OCI-LY7 (cell line): ENCODE data around the gene GORAB. TPM values are rescaled to one million over a fixed set of nuclear protein-coding genes. Genes with fewer than 3 reads are reported as not detected.

Experiments used
- BruUV-seq: library from RNA; stranded (reverse); fragments of 400-500 nt; replicated peaks from 2 replicates; lab custom pipeline; 2021; lab: Mats Ljungman, UMichigan
- CTCF ChIA-PET: fragments of 300-600 bp; sonication (Branson Sonifier 250); formaldehyde crosslinking; loops from one replicate; lab custom pipeline; 2022; ENCODE audit warnings: antibody characterized with exemption; ENCODE audit not compliant: unreplicated experiment; lab: Charles Lee
- POLR2A ChIA-PET: fragments of 300-600 bp; sonication (Branson Sonifier 250); formaldehyde crosslinking; loops from one replicate; lab custom pipeline; 2022; ENCODE audit warnings: antibody characterized with exemption; lab: Charles Lee
- DNase-seq: peaks from one replicate; pipeline ENCODE4 v3.0.0-alpha.2; 2015; ENCODE audit warnings: low spot score
- H2AFZ ChIP-seq: fragments of 200-600 bp; sonication (generic), shearing (Covaris generic); 2 replicates; pipeline ENCODE4 v1.6.1; 2014; ENCODE audit warnings: mild to moderate bottlenecking, antibody characterized with exemption, low read length, moderate library complexity
- H3K27ac ChIP-seq: fragments of 200-600 bp; sonication (generic); 2 replicates; pipeline ENCODE4 v1.5.1; 2014; ENCODE audit warnings: mixed run types, low read depth, mild to moderate bottlenecking, moderate library complexity, low read length, inconsistent platforms; ENCODE audit not compliant: poor library complexity, severe bottlenecking
- H3K36me3 ChIP-seq: fragments of 200-600 bp; sonication (generic); 2 replicates; pipeline ENCODE4 v1.6.1; 2014; ENCODE audit warnings: mild to moderate bottlenecking, antibody characterized with exemption, low read length, moderate library complexity, mixed read lengths; ENCODE audit not compliant: insufficient read depth
- H3K4me1 ChIP-seq: fragments of 200-600 bp; sonication (generic); 2 replicates; pipeline ENCODE4 v1.5.1; 2014; ENCODE audit warnings: mild to moderate bottlenecking, low read length; ENCODE audit not compliant: insufficient read depth, poor library complexity, severe bottlenecking
- H3K4me2 ChIP-seq: fragments of 200-600 bp; sonication (generic); 2 replicates; pipeline ENCODE4 v1.6.1; 2014; ENCODE audit warnings: mild to moderate bottlenecking, low read length
- H3K4me3 ChIP-seq: fragments of 200-600 bp; sonication (generic); 2 replicates; pipeline ENCODE4 v1.5.1; 2014; ENCODE audit warnings: mild to moderate bottlenecking, low read depth, low read length; ENCODE audit not compliant: poor library complexity, severe bottlenecking
- H3K79me2 ChIP-seq: fragments of 200-600 bp; sonication (generic); 2 replicates; pipeline ENCODE4 v1.6.1; 2016; ENCODE audit warnings: low read depth, mild to moderate bottlenecking, low read length, moderate library complexity, mixed read lengths; ENCODE audit not compliant: insufficient read depth
- H3K9me2 ChIP-seq: fragments of 200-600 bp; sonication (generic); 2 replicates; pipeline ENCODE4 v1.6.1; 2016; ENCODE audit warnings: mild to moderate bottlenecking, low read length, mixed read lengths; ENCODE audit not compliant: insufficient read depth
- H3K9me3 ChIP-seq: fragments of 200-600 bp; sonication (generic); 2 replicates; pipeline ENCODE4 v1.6.1; 2014; ENCODE audit warnings: mild to moderate bottlenecking, mixed run types, low read length, mixed read lengths
- H4K20me1 ChIP-seq: fragments of 200-600 bp; sonication (generic); 2 replicates; pipeline ENCODE4 v1.6.1; 2014; ENCODE audit warnings: mild to moderate bottlenecking, antibody characterized with exemption, low read length, moderate library complexity, mixed read lengths; ENCODE audit not compliant: insufficient read depth
- CTCF ChIP-seq: fragments of 200-600 bp; sonication (generic); conservative IDR thresholded peaks from 2 replicates; pipeline ENCODE4 v1.5.1; 2014; ENCODE audit warnings: mild to moderate bottlenecking, antibody characterized with exemption, low read length, moderate library complexity, mixed read lengths
- EZH2phosphoT487 ChIP-seq: fragments of 200-600 bp; sonication (generic); IDR thresholded peaks from 2 replicates; pipeline ENCODE4 v1.6.1; 2018; ENCODE audit warnings: low read depth, borderline replicate concordance, mild to moderate bottlenecking, mixed run types, antibody characterized with exemption, low read length, moderate library complexity, mixed read lengths
- intact Hi-C: fragments of 100-400 bp; cut with micrococcal nuclease; formaldehyde crosslinking; loops from one replicate; pipeline ENCODE4 v1.10.0; 2022; ENCODE audit not compliant: unreplicated experiment
- total RNA-seq, 2 experiments: library from RNA; depleted of rRNA in 1 of 2; stranded (reverse); fragments of >200 nt in 1 of 2; shearing (Covaris generic) in 1 of 2; gene quantifications; 2 replicates each; pipeline ENCODE4 v1.2.3, GENCODE V29; 2014 to 2022

GORAB gene
- total RNA-seq, 2 experiments from 2014 or later, result 11.5 to 15.0 TPM

- Histone ChIP-seq H3K9me3 (no peaks in the 10 kb centered on the region), H3K4me2 (peak overlapping the region; percentile 99), H3K9me2 (no peaks in the 10 kb centered on the region; the same call in 1 of the 2 replicates), H3K79me2 (peaks cover 48% of the 10 kb centered on the region), H4K20me1 (peaks cover 5% of the 10 kb centered on the region; the same call in 1 of the 2 replicates), H3K27ac (no peak overlapping the region), H3K4me3 (peak overlapping the region; percentile 97), H2AFZ (no peak overlapping the region), H3K4me1 (peaks cover 16% of the 10 kb centered on the region), H3K36me3 (peaks cover 14% of the 10 kb centered on the region)
- POLR2A ChIA-PET, result interaction anchor here (0.6 to 2.0 kb wide), 5 partner anchors 9 to 731 kb away, joined by 3 to 4 read pairs (median 4); no protein-coding TSS in a partner anchor
- DNase-seq, result no peak
- intact Hi-C loops, result loop anchor here (5.0 to 10.0 kb wide), 6 partner anchors 461 to 1426 kb away; partner anchors contain the start of genes ATP1B1, FMO4, KIFAP3 and METTL18
- CTCF ChIA-PET, result no interaction called here
- no TSS peak for BruUV-seq
- no peak for TF ChIP-seq EZH2phosphoT487
- TF ChIP-seq CTCF, result no peak
Measured at GRCh38 chr1:170533298-170533697, 1.3 kb downstream of the GORAB start.

GRCh38 chr1:170534626-170535147 is 2.7 kb downstream of the GORAB start:
- no TSS peak for BruUV-seq
- POLR2A ChIA-PET, result interaction anchor here (0.6 kb wide), 1 partner anchor 637 kb away, joined by 3 read pairs; no protein-coding TSS in a partner anchor

More at GRCh38 chr1:170534626-170535147, 2.7 kb downstream of the GORAB start:
- Histone ChIP-seq H3K9me3 (no peaks in the 10 kb centered on the region), H3K79me2 (peaks cover 48% of the 10 kb centered on the region), H3K27ac (no peak overlapping the region), H3K4me2 (no peak overlapping the region), H3K4me1 (peaks cover 16% of the 10 kb centered on the region), H3K4me3 (no peak overlapping the region), H3K9me2 (no peaks in the 10 kb centered on the region; the same call in 1 of the 2 replicates), H4K20me1 (peaks cover 5% of the 10 kb centered on the region; the same call in 1 of the 2 replicates), H2AFZ (no peak overlapping the region), H3K36me3 (peaks cover 24% of the 10 kb centered on the region)
- TF ChIP-seq EZH2phosphoT487, result no peak
- no peak for TF ChIP-seq CTCF
- CTCF ChIA-PET, result no interaction called here
- DNase-seq, result no peak
- intact Hi-C loops, result loop anchor here (5.0 to 10.0 kb wide), 6 partner anchors 462 to 1427 kb away; partner anchors contain the start of genes ATP1B1, FMO4, KIFAP3 and METTL18
